Naive thymus-derived CD4-positive, alpha-beta T cell (primary cell): Measurements from ENCODE around the gene UBE2D3. TPM values are rescaled to one million over a fixed set of nuclear protein-coding genes. Genes with fewer than 3 reads are reported as not detected.

Experiments
- ATAC-seq: fragments of 150-1000 bp; cut with Tn5 transposase; 2 replicates; pipeline ENCODE4 v1.10.0; 2021; ENCODE audit warnings: mild to moderate bottlenecking, moderate library complexity
- CTCF ChIA-PET: fragments of 350-600 bp; sonication (Branson Sonifier 250); formaldehyde crosslinking; loops from one replicate; lab custom pipeline; 2021; ENCODE audit warnings: antibody characterized with exemption; lab: Charles Lee
- POLR2A ChIA-PET: fragments of 350-600 bp; sonication (Branson Sonifier 250); formaldehyde crosslinking; loops from one replicate; lab custom pipeline; 2021; ENCODE audit warnings: antibody characterized with exemption, inconsistent platforms; lab: Charles Lee
- DNase-seq, 9 donors: peaks; one replicate each; pipeline versions ENCODE4 v3.0.0 to v3.0.0-alpha.2; 2020 to 2022; ENCODE audit warnings: mixed read lengths in 1 of 9
- H3K27ac ChIP-seq: one replicate; pipeline ENCODE4 v1.7.0; 2013; ENCODE audit warnings: mild to moderate bottlenecking, low read depth, low read length, moderate library complexity
- H3K27me3 ChIP-seq, 2 donors: one replicate each; pipeline ENCODE4 v1.7.0; 2013; ENCODE audit warnings: low read length in 2 of 2, mild to moderate bottlenecking in 2 of 2, moderate library complexity in 2 of 2; ENCODE audit not compliant: control insufficient read depth in 2 of 2, insufficient read depth in 2 of 2
- H3K36me3 ChIP-seq, 3 experiments: 1 replicate in 2 of 3; 2 replicates in 1 of 3; pipeline ENCODE4 v1.7.0; 2013; ENCODE audit warnings: low read length in 3 of 3, mild to moderate bottlenecking in 3 of 3, moderate library complexity in 1 of 3; ENCODE audit not compliant: insufficient read depth in 3 of 3, control insufficient read depth in 2 of 3
- H3K4me1 ChIP-seq, 2 donors: one replicate each; pipeline ENCODE4 v1.7.0; 2013; ENCODE audit warnings: low read length in 2 of 2, mild to moderate bottlenecking in 2 of 2, moderate library complexity in 1 of 2; ENCODE audit not compliant: control insufficient read depth in 2 of 2, insufficient read depth in 2 of 2
- H3K4me3 ChIP-seq: 2 replicates; pipeline ENCODE4 v1.7.0; 2013; ENCODE audit warnings: mild to moderate bottlenecking, low read length
- H3K9me3 ChIP-seq, 3 experiments: 1 replicate in 2 of 3; 2 replicates in 1 of 3; pipeline ENCODE4 v1.7.0; 2013; ENCODE audit warnings: low read length in 3 of 3; ENCODE audit not compliant: control insufficient read depth in 2 of 3
- H3K27ac Mint-ChIP-seq, 9 donors: one replicate each; pipeline ENCODE4 v1.8.0; 2020 to 2022; ENCODE audit warnings: mixed read lengths in 9 of 9, mild to moderate bottlenecking in 8 of 9, moderate library complexity in 5 of 9, inconsistent platforms in 2 of 9
- H3K27me3 Mint-ChIP-seq, 5 donors: one replicate each; pipeline ENCODE4 v1.8.0; 2021 to 2022; ENCODE audit warnings: mixed read lengths in 5 of 5, mild to moderate bottlenecking in 1 of 5
- H3K36me3 Mint-ChIP-seq, 5 donors: one replicate each; pipeline ENCODE4 v1.8.0; 2020 to 2022; ENCODE audit warnings: mixed read lengths in 5 of 5, mild to moderate bottlenecking in 3 of 5, inconsistent platforms in 1 of 5
- H3K4me1 Mint-ChIP-seq, 7 donors: one replicate each; pipeline ENCODE4 v1.8.0; 2020 to 2022; ENCODE audit warnings: mixed read lengths in 7 of 7, mild to moderate bottlenecking in 3 of 7, inconsistent platforms in 1 of 7
- H3K4me3 Mint-ChIP-seq, 10 donors: one replicate each; pipeline ENCODE4 v1.8.0; 2020 to 2022; ENCODE audit warnings: mild to moderate bottlenecking in 10 of 10, mixed read lengths in 10 of 10, moderate library complexity in 6 of 10, inconsistent platforms in 2 of 10
- H3K9me3 Mint-ChIP-seq, 11 donors: one replicate each; pipeline ENCODE4 v1.8.0; 2020 to 2022; ENCODE audit warnings: mixed read lengths in 11 of 11, mild to moderate bottlenecking in 4 of 11, inconsistent platforms in 1 of 11, moderate library complexity in 1 of 11
- intact Hi-C, 2 donors: fragments of 100-400 bp; cut with micrococcal nuclease; formaldehyde crosslinking; loops; one replicate each; pipeline ENCODE4 v1.15.1; 2023
- polyA plus RNA-seq, 2 donors: library from polyadenylated mRNA; unstranded; fragments of 300-500 nt; fragmentation: Illumina TruSeq; gene quantifications; one replicate each; pipeline ENCODE4 v1.2.3, GENCODE V29; 2021
- total RNA-seq, 6 experiments: library from RNA in 5 of 6; stranded (reverse) in 5 of 6; gene quantifications; 1 replicate in 5 of 6; 2 replicates in 1 of 6; pipeline ENCODE4 v1.2.3 and lab custom pipeline; 2021 to 2026

Gene UBE2D3
- total and polyA plus RNA-seq, 7 experiments from 2014 or later: 314 to 556 (median 413) TPM

DNA sequence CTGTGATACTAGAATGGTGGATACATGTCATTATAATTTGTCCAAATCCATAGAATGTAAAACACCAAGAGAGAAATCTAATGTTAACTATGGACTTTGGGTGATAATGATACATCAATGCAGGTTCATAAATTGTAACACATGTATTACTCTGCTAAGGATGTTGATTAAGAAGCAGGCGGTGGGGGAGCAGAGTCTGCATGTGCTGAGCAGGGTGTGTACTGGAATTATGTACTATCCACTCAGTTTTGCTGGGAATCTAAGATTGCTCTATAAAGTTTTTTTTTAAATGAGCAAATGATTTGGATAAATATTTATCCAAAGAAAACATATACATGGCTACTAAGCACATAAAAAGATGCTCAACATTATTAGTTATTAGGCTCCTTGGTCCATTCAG lies 51.5 kb downstream of the UBE2D3 start:
- Histone ChIP-seq H3K36me3 (no peaks in the 10 kb centered on the region), H3K9me3 (no peaks in the 10 kb centered on the region), H3K4me1 (no peaks in the 10 kb centered on the region), H3K27me3 (no peaks in the 10 kb centered on the region), H3K4me3 (no peak overlapping the region), H3K27ac (no peak overlapping the region)
- intact Hi-C loops: no loop called here
- peaks cover 0 to 4% (median 0%) of the 10 kb centered on the region in 5 donors for H3K36me3 Mint-ChIP-seq
- H3K27me3 Mint-ChIP-seq: peaks cover 0 to 16% (median 5%) of the 10 kb centered on the region in 5 donors
- no peaks in the 10 kb centered on the region for H3K4me1 Mint-ChIP-seq
- DNase-seq: no peak
- ChIA-PET POLR2A (no interaction called here), CTCF (no interaction called here)
- no peak for ATAC-seq
- peaks cover 0 to 4% (median 0%) of the 10 kb centered on the region in 11 donors for H3K9me3 Mint-ChIP-seq
- H3K4me3 Mint-ChIP-seq: no peak overlapping the region
- H3K27ac Mint-ChIP-seq: no peak overlapping the region

DNA sequence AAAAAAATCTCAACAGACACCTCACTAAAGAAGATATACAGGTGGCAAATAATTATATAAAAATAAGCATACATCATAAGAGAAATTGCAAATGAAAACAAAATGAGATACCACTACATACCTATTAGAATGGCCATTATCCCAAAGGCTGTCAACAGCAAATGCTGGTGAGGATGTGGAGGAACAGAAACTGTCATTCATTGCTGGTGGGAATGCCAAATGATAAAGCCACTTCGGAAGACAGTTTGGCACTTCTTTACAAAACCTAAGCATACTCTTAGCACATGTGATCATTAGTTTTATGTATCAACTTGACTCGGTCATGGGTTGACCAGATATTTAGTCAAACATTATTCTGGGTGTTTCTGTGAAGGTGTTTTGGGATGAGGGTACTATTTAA lies 53.1 kb downstream of the UBE2D3 start:
- CTCF ChIA-PET: no interaction called here
- no peaks in the 10 kb centered on the region for H3K27me3 ChIP-seq
- no peak overlapping the region for H3K4me3 ChIP-seq
- intact Hi-C loops: no loop called here
- no peak overlapping the region for H3K4me3 Mint-ChIP-seq
- H3K4me1 Mint-ChIP-seq: no peaks in the 10 kb centered on the region
- no peak for ATAC-seq
- H3K27me3 Mint-ChIP-seq: peaks cover 0 to 25% (median 5%) of the 10 kb centered on the region in 5 donors
- H3K36me3 ChIP-seq: no peaks in the 10 kb centered on the region
- H3K9me3 ChIP-seq: no peaks in the 10 kb centered on the region
- H3K9me3 Mint-ChIP-seq: peaks cover 0 to 4% (median 0%) of the 10 kb centered on the region in 11 donors
- H3K4me1 ChIP-seq: no peaks in the 10 kb centered on the region
- POLR2A ChIA-PET: interaction anchor here (1.7 kb wide), 1 partner anchor 13 kb away, joined by 5 read pairs; the partner anchor contains the start of gene MANBA
- no peak overlapping the region for H3K27ac Mint-ChIP-seq
- peaks cover 0 to 3% (median 0%) of the 10 kb centered on the region in 5 donors for H3K36me3 Mint-ChIP-seq
- no peak overlapping the region for H3K27ac ChIP-seq
- no peak for DNase-seq

DNA sequence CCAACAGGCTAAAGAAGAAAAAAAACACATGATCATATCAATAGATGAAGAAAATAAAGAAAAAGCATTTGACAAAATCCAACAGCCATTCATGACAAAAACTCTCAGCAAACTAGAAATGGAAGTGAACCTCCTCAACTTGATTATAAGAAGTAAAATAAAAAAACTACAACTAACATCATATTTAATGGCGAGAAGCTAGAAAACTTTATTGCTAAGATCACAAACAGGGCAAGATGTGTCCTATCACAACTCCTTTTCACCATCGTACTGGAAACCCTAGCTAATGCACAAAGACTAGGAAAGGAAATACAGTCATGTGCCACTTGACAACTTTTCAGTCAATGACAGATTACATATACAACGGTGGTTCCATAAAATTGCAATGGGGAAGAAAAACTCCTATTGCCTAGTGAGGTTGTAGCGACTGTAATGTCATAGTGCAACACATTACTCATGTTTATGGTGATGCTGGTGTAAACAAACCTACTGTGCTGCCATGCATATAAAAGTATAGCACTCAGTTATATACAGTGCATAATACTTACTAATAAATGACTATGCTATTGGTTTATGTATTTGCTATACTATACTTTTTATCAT lies 54.5 kb downstream of the UBE2D3 start:
- Histone ChIP-seq H3K4me1 (no peaks in the 10 kb centered on the region), H3K9me3 (no peaks in the 10 kb centered on the region), H3K4me3 (no peak overlapping the region), H3K36me3 (no peaks in the 10 kb centered on the region), H3K27ac (no peak overlapping the region), H3K27me3 (no peaks in the 10 kb centered on the region)
- DNase-seq: no peak
- ChIA-PET CTCF (interaction anchor here (0.6 kb wide), 2 partner anchors 323 to 1606 kb away, joined by 3 to 8 read pairs; no protein-coding TSS in a partner anchor), POLR2A (interaction anchor here (0.7 to 1.7 kb wide), 2 partner anchors 12 to 338 kb away, joined by 3 to 5 read pairs; partner anchors contain the start of gene MANBA)
- Mint-ChIP-seq H3K36me3 (peaks cover 0 to 3% (median 0%) of the 10 kb centered on the region in 5 donors), H3K4me1 (no peaks in the 10 kb centered on the region), H3K9me3 (peaks cover 0 to 4% (median 0%) of the 10 kb centered on the region in 11 donors), H3K4me3 (no peak overlapping the region), H3K27me3 (peaks cover 0 to 29% (median 4%) of the 10 kb centered on the region in 5 donors), H3K27ac (no peak overlapping the region)
- intact Hi-C loops: no loop called here
- peak; percentile 31 for ATAC-seq

DNA sequence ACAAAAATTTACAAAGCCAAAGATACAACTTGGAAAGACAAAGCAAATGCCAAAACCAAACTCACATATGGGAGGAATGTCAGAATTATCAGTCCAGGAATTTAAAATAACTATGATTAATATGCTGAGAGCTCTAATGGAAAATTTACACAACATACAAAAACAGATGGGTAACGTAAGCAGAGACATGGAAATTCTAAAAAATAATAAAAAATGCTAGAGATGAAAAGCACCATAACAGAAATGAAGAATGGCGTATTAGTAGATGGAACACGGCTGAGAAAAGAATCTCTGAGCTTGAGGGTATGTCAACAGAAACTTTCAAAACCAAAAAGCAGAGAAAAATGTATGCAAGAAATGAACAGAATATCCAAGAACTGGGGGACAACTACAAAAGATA lies 62.5 kb downstream of the UBE2D3 start:
- Mint-ChIP-seq H3K4me1 (peaks cover 11 to 18% (median 14%) of the 10 kb centered on the region in 7 donors), H3K36me3 (peaks cover 0 to 5% (median 0%) of the 10 kb centered on the region in 5 donors), H3K27ac (no peak overlapping the region), H3K9me3 (peaks cover 0 to 1% (median 0%) of the 10 kb centered on the region in 11 donors), H3K27me3 (peaks cover 0 to 24% (median 0%) of the 10 kb centered on the region in 5 donors), H3K4me3 (no peak overlapping the region)
- Histone ChIP-seq H3K36me3 (no peaks in the 10 kb centered on the region), H3K9me3 (no peaks in the 10 kb centered on the region), H3K27me3 (no peaks in the 10 kb centered on the region), H3K4me3 (no peak overlapping the region), H3K4me1 (peaks cover 0 to 6% of the 10 kb centered on the region in 2 donors), H3K27ac (no peak overlapping the region)
- no peak for DNase-seq
- POLR2A ChIA-PET: interaction anchor here (1.2 to 1.7 kb wide), 2 partner anchors 62 to 255 kb away, joined by 3 to 9 read pairs; partner anchors contain the start of gene UBE2D3
- ATAC-seq: no peak
- intact Hi-C loops: loop anchor here (5.0 to 10.0 kb wide), 3 partner anchors 432 to 1868 kb away; partner anchors contain the start of genes CENPE (in 1 of the 2) and PPP3CA (in 1 of the 2)
- CTCF ChIA-PET: no interaction called here

DNA sequence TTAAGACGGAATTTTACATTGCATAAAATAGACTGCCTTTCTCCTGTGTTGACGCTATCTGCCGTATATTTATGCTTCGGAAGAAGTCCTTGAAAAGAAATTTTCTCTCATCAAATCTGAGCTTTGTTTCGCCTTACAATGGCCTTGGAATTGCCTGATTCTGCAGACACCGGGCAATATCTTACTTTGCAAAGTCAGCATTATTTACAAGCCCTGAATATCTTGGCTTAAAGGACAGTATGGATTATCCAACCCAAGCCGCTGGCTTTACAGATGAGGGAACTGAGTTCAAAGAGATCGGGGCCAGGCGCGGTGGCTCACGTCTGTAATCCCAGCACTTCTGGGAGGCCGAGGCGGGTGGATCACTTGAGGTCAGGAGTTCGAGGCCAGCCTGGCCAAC lies 65.4 kb downstream of the UBE2D3 start:
- no peaks in the 10 kb centered on the region for H3K36me3 ChIP-seq
- peaks cover 4 to 16% of the 10 kb centered on the region in 2 donors for H3K4me1 ChIP-seq
- ChIA-PET POLR2A (interaction anchor here (0.6 to 2.8 kb wide), 12 partner anchors 9 to 417 kb away, joined by 3 to 45 read pairs (median 3); partner anchors contain the start of genes CISD2, NFKB1 and UBE2D3), CTCF (interaction anchor here (0.7 to 2.0 kb wide), 2 partner anchors 55 to 64 kb away, joined by 4 to 5 read pairs; no protein-coding TSS in a partner anchor)
- peaks cover 0 to 1% (median 0%) of the 10 kb centered on the region in 11 donors for H3K9me3 Mint-ChIP-seq
- intact Hi-C loops: loop anchor here (1.0 to 10.0 kb wide), 13 partner anchors 19 to 1865 kb away; partner anchors contain the start of genes SLC39A8 (in 2 of the 2), SLC9B2 (in 2 of the 2), CENPE (in 1 of the 2) and NFKB1 (in 1 of the 2)
- no peaks in the 10 kb centered on the region for H3K9me3 ChIP-seq
- no peak overlapping the region for H3K27ac ChIP-seq
- H3K4me1 Mint-ChIP-seq: peaks cover 33 to 46% (median 40%) of the 10 kb centered on the region in 7 donors
- H3K27me3 ChIP-seq: no peaks in the 10 kb centered on the region
- DNase-seq: no peak
- H3K4me3 ChIP-seq: peak overlapping the region; percentile 62
- H3K4me3 Mint-ChIP-seq: peak overlapping the region; percentile 5 to 99 (median 94)
- peak overlapping the region in 6 of 9 donors; percentile 56 to 92 (median 78) for H3K27ac Mint-ChIP-seq
- H3K36me3 Mint-ChIP-seq: peaks cover 0 to 5% (median 3%) of the 10 kb centered on the region in 5 donors
- no peak for ATAC-seq
- peaks cover 0 to 13% (median 0%) of the 10 kb centered on the region in 5 donors for H3K27me3 Mint-ChIP-seq

DNA sequence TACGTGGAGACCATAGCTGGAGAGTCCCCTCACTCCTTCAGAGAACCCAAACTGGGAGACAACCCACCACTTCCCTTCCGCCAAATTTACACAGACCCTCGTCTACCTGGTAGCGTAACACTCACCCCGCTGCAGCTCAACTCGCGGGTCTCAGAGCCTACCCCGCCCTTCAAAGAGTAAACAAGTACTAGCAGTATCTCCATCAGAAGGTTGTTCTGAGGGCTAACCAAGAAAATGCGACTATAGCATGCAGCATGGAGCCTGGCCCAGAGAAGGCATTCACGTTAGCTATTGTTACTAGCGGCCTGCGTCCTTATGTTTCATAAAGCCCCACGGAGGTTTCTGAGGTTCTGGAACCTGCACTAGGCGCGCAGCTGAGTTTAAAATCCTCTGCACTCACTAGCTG lies 66.1 kb downstream of the UBE2D3 start:
- H3K4me3 ChIP-seq: peak overlapping the region; percentile 62
- peak overlapping the region; percentile 72 for H3K27ac ChIP-seq
- ChIA-PET CTCF (interaction anchor here (1.1 to 2.0 kb wide), 3 partner anchors 64 to 268 kb away, joined by 3 to 6 read pairs (median 5); partner anchors contain the start of gene UBE2D3), POLR2A (interaction anchor here (0.6 to 2.8 kb wide), 23 partner anchors 9 to 1714 kb away, joined by 3 to 45 read pairs (median 3); partner anchors contain the start of genes CISD2, NFKB1 and UBE2D3)
- Mint-ChIP-seq H3K36me3 (peaks cover 0 to 6% (median 3%) of the 10 kb centered on the region in 5 donors), H3K4me1 (peaks cover 35 to 48% (median 42%) of the 10 kb centered on the region in 7 donors), H3K9me3 (peaks cover 0 to 2% (median 0%) of the 10 kb centered on the region in 11 donors), H3K4me3 (peak overlapping the region; percentile 86 to 99 (median 98)), H3K27me3 (peaks cover 0 to 13% (median 0%) of the 10 kb centered on the region in 5 donors), H3K27ac (peak overlapping the region; percentile 56 to 92 (median 78))
- DNase-seq: peak in 1 of 9 donors; percentile 42
- H3K36me3 ChIP-seq: no peaks in the 10 kb centered on the region
- ATAC-seq: no peak
- no peaks in the 10 kb centered on the region for H3K9me3 ChIP-seq
- no peaks in the 10 kb centered on the region for H3K27me3 ChIP-seq
- H3K4me1 ChIP-seq: peaks cover 4 to 16% of the 10 kb centered on the region in 2 donors
- intact Hi-C loops: loop anchor here (1.0 to 10.0 kb wide), 13 partner anchors 18 to 1864 kb away; partner anchors contain the start of genes SLC39A8 (in 2 of the 2), SLC9B2 (in 2 of the 2), CENPE (in 1 of the 2) and NFKB1 (in 1 of the 2)
